HUES48 (cell line): ENCODE measurements around the gene TRMT44.

Source experiments
- H3K27ac ChIP-seq: one replicate; pipeline ENCODE4 v1.7.0; 2013; ENCODE audit warnings: low read depth, low read length, inconsistent platforms
- H3K27me3 ChIP-seq: 2 replicates; pipeline ENCODE4 v1.6.1; 2013; ENCODE audit warnings: mild to moderate bottlenecking, low read length; ENCODE audit not compliant: control insufficient read depth, insufficient read depth
- H3K36me3 ChIP-seq: 2 replicates; pipeline ENCODE4 v1.6.1; 2013; ENCODE audit warnings: low read length; ENCODE audit not compliant: control insufficient read depth, insufficient read depth
- H3K4me1 ChIP-seq: 2 replicates; pipeline ENCODE4 v1.6.1; 2013; ENCODE audit warnings: mild to moderate bottlenecking, low read length; ENCODE audit not compliant: control insufficient read depth, insufficient read depth
- H3K4me3 ChIP-seq: 2 replicates; pipeline ENCODE4 v1.5.1; 2013; ENCODE audit warnings: mild to moderate bottlenecking, low read depth, low read length
- H3K9ac ChIP-seq: 2 replicates; pipeline ENCODE4 v1.6.1; 2013; ENCODE audit warnings: mild to moderate bottlenecking, low read depth, low read length, moderate library complexity
- H3K9me3 ChIP-seq: 2 replicates; pipeline ENCODE4 v1.6.1; 2013; ENCODE audit warnings: low read length; ENCODE audit not compliant: control insufficient read depth, insufficient read depth

The TRMT44 gene

DNA sequence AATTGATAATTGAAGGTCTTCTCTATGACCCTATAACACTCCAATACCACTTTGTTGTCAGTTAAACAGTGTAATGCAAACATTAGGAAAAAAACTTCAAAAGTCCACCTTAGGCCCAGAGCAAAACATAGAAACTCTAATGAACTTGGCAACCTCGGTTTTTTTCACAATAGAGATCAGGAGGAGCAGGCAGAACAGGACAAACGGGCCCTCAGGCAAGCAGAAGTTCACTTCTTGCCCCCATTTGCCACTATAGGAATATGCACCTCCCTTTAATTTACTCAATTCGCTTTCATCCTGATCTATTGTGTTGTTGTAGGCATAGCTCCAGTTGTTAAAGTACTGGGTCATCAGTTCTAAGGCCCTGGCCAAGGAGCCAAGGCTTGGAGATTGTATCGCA is 18.2 kb upstream of the TRMT44 start:
- Histone ChIP-seq H3K27me3 (no peaks in the 10 kb centered on the region), H3K4me1 (no peaks in the 10 kb centered on the region), H3K9me3 (no peaks in the 10 kb centered on the region), H3K27ac (no peak overlapping the region), H3K9ac (no peak overlapping the region), H3K36me3 (no peaks in the 10 kb centered on the region), H3K4me3 (no peak overlapping the region)

- Histone ChIP-seq H3K27ac (no peak overlapping the region), H3K9ac (no peak overlapping the region), H3K9me3 (no peaks in the 10 kb centered on the region), H3K4me3 (no peak overlapping the region), H3K27me3 (no peaks in the 10 kb centered on the region; the same call in 1 of the 2 replicates), H3K36me3 (no peaks in the 10 kb centered on the region), H3K4me1 (0 out of 2 replicates have a peak, but pooled peaks cover 3% of the 10 kb centered on the region)
These were observed 17.8 kb upstream of the TRMT44 start for GRCh38 chr4:8422786-8423185.

GRCh38 chr4:8427262-8427661 is 13.3 kb upstream of the TRMT44 start:
- Histone ChIP-seq H3K36me3 (no peaks in the 10 kb centered on the region), H3K4me1 (peaks cover 6% of the 10 kb centered on the region; the same call in 1 of the 2 replicates), H3K27ac (no peak overlapping the region), H3K4me3 (peak overlapping the region; percentile 68; the same call in 1 of the 2 replicates), H3K9me3 (no peaks in the 10 kb centered on the region), H3K9ac (no peak overlapping the region), H3K27me3 (no peaks in the 10 kb centered on the region; the same call in 1 of the 2 replicates)

GRCh38 chr4:8427761-8428287 is 12.8 kb upstream of the TRMT44 start:
- H3K27ac ChIP-seq = no peak overlapping the region
- H3K9ac ChIP-seq = peak overlapping the region; percentile 48; the same call in 1 of the 2 replicates
- H3K27me3 ChIP-seq = no peaks in the 10 kb centered on the region; the same call in 1 of the 2 replicates
- H3K9me3 ChIP-seq = no peaks in the 10 kb centered on the region
- H3K36me3 ChIP-seq = no peaks in the 10 kb centered on the region
- peaks cover 6% of the 10 kb centered on the region; the same call in 1 of the 2 replicates for H3K4me1 ChIP-seq
- H3K4me3 ChIP-seq = peak overlapping the region; percentile 68

GRCh38 chr4:8428288-8429097 is 12.1 kb upstream of the TRMT44 start:
- peak overlapping the region; percentile 39 for H3K27ac ChIP-seq

DNA sequence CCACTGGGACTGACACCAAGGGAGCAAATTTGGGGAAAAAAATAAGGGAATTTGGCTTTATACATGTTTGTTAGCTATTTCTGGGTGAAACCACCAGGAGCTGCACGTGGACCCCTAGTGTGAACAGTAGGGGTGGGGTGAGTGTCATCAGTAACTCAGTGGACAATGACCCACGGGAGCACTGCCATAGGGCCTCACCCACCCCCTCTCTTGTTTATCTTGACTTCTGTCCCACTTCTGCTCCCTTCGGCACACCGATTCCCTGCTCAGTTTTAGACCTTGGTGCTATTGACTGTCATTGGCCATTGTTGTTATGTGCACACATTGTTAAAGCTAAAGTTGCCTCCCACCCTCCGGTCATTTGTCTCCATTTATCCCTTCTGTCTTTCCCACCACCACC is 9.0 kb upstream of the TRMT44 start:
- H3K36me3 ChIP-seq = no peaks in the 10 kb centered on the region
- no peak overlapping the region for H3K4me3 ChIP-seq

More at GRCh38 chr4:8428288-8429097, 12.1 kb upstream of the TRMT44 start:
- Histone ChIP-seq H3K9ac (no peak overlapping the region), H3K4me3 (peak overlapping the region; percentile 68), H3K27me3 (no peaks in the 10 kb centered on the region; the same call in 1 of the 2 replicates), H3K4me1 (peaks cover 6% of the 10 kb centered on the region; the same call in 1 of the 2 replicates), H3K9me3 (no peaks in the 10 kb centered on the region), H3K36me3 (no peaks in the 10 kb centered on the region)

GRCh38 chr4:8433136-8433535 is 7.4 kb upstream of the TRMT44 start:
- Histone ChIP-seq H3K9me3 (no peaks in the 10 kb centered on the region), H3K36me3 (no peaks in the 10 kb centered on the region), H3K27ac (no peak overlapping the region), H3K4me3 (no peak overlapping the region), H3K9ac (no peak overlapping the region), H3K27me3 (no peaks in the 10 kb centered on the region), H3K4me1 (peaks cover 12% of the 10 kb centered on the region)

More for the DNA sequence above, 9.0 kb upstream of the TRMT44 start:
- Histone ChIP-seq H3K27me3 (no peaks in the 10 kb centered on the region; the same call in 1 of the 2 replicates), H3K9ac (no peak overlapping the region), H3K4me1 (peaks cover 6% of the 10 kb centered on the region; the same call in 1 of the 2 replicates), H3K27ac (no peak overlapping the region), H3K9me3 (no peaks in the 10 kb centered on the region)

DNA sequence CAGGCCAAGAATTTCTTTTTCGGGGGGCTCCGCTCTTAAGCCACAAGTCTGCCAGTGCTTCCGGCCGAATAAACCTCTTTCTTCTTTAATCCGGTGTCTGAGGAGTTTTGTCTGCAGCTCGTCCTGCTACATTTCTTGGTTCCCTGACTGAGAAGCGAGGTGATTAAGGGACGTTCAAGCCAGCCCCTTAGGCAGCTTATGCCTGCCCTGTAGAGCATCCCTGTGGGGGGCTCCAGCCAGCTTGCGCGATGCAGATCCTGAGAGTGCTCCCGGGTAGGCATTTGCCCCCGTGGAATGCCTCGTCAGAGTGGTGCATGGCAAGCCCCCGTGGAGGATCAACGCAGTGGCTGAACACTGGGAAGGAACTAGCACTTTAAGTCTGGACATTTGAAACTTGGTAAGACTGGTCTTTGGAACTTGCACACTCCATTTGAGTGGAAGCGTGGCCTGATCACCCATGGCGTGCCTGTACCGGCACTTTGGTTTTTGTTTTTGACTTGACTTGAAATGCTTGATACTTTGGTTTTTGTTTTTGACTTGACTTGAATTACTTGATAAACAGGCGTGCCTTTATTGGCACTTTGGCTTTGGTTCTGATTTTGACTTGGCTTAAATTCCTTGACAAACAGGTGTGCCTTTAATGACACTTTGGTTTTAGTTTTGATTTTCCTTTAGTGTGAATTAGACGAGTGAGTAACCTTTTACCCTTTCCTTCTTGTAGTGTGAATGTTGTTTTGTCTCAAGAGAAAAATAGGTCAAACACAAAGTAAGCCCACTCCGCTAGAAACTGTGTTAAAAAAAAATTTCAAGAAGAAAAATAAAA is 6.1 kb upstream of the TRMT44 start:
- H3K4me1 ChIP-seq = peaks cover 8% of the 10 kb centered on the region
- no peak overlapping the region for H3K27ac ChIP-seq
- no peaks in the 10 kb centered on the region for H3K27me3 ChIP-seq
- H3K4me3 ChIP-seq = no peak overlapping the region
- H3K9me3 ChIP-seq = no peaks in the 10 kb centered on the region
- H3K9ac ChIP-seq = no peak overlapping the region
- no peaks in the 10 kb centered on the region for H3K36me3 ChIP-seq

DNA sequence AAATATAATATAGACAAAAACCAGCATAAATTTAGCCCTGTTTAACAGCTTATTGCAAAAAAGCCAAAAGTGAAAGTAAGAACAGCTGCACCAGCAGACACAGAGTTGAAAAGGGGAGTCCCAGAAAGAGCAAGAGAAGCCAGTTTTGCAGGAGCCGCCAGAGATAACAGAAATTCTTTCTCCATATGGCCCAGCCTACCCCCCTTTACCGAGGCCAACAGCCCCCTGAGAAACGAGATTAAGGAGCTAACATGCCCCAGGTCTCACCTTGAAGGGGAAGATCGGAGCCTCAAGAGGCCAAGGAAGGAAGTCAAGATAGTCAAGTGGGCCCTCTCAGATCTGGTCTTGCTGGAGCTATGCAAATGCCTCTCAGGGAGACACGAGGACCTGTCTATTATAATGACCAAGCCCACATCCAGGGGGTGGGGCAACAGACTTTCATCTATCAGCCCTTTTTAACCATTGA is 4.9 kb upstream of the TRMT44 start:
- Histone ChIP-seq H3K9ac (no peak overlapping the region), H3K27me3 (no peaks in the 10 kb centered on the region), H3K27ac (no peak overlapping the region), H3K4me1 (peaks cover 8% of the 10 kb centered on the region), H3K4me3 (no peak overlapping the region), H3K9me3 (no peaks in the 10 kb centered on the region), H3K36me3 (no peaks in the 10 kb centered on the region)

DNA sequence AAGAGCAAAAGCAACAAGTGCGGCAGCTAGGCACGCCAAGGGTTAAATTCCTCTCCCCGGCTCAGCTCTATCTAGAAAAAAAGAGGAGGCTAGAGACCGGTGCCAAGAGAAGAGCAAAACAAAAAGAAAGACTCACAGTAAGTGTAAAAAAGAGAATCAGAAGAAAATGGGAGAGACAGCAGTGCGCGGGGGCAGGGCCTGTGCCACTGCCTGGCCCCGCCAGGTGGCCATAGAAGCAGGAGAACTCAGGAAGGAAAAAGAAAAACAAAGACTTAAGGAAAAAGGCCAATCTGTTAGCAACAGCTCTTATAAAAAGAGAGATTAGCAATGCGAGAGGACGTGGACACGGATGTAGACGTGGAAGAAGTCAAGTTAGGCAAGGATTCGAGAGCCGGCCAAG is 3.3 kb upstream of the TRMT44 start:
- no peaks in the 10 kb centered on the region for H3K9me3 ChIP-seq
- peaks cover 16% of the 10 kb centered on the region for H3K4me1 ChIP-seq
- H3K9ac ChIP-seq = peak overlapping the region; percentile 39
- H3K27ac ChIP-seq = peak overlapping the region; percentile 78
- H3K27me3 ChIP-seq = no peaks in the 10 kb centered on the region
- H3K4me3 ChIP-seq = peak overlapping the region; percentile 23
- H3K36me3 ChIP-seq = no peaks in the 10 kb centered on the region
